Natural killer cell (primary cell): ENCODE measurements around the gene TYW3. TPM values are rescaled to one million over a fixed set of nuclear protein-coding genes. Genes with fewer than 3 reads are reported as not detected.

Experiments used
- ATAC-seq, 3 donors: fragments of 150-1000 bp in 2 of 3; fragments of 200-7000 bp in 1 of 3; cut with Tn5 transposase; 1 replicate in 1 of 3; 2 replicates in 2 of 3; pipeline ENCODE4 v1.10.0; 2021; ENCODE audit warnings: mild to moderate bottlenecking in 2 of 3, moderate library complexity in 2 of 3
- DNase-seq, 2 donors: peaks; one replicate each; pipeline versions ENCODE4 v3.0.0 to v3.0.0-alpha.2; 2013 to 2021; ENCODE audit warnings: mixed read lengths in 1 of 2
- H3K27ac ChIP-seq: one replicate; pipeline ENCODE4 v1.5.1; 2013; ENCODE audit warnings: mild to moderate bottlenecking, low read length
- H3K27me3 ChIP-seq: one replicate; pipeline ENCODE4 v1.6.1; 2013; ENCODE audit warnings: low read length; ENCODE audit not compliant: control insufficient read depth, insufficient read depth
- H3K36me3 ChIP-seq: one replicate; pipeline ENCODE4 v1.6.1; 2013; ENCODE audit warnings: low read length; ENCODE audit not compliant: control insufficient read depth, insufficient read depth
- H3K4me1 ChIP-seq: one replicate; pipeline ENCODE4 v1.6.1; 2013; ENCODE audit warnings: low read length; ENCODE audit not compliant: control insufficient read depth, insufficient read depth
- H3K4me3 ChIP-seq: one replicate; pipeline ENCODE4 v1.5.1; 2013; ENCODE audit warnings: low read length
- H3K9me3 ChIP-seq: one replicate; pipeline ENCODE4 v1.6.1; 2013; ENCODE audit warnings: low read length; ENCODE audit not compliant: control insufficient read depth, insufficient read depth
- H3K27ac Mint-ChIP-seq, 2 donors: one replicate each; pipeline ENCODE4 v1.8.0; 2022; ENCODE audit warnings: mild to moderate bottlenecking in 2 of 2, mixed read lengths in 2 of 2, moderate library complexity in 1 of 2
- H3K27me3 Mint-ChIP-seq, 2 donors: one replicate each; pipeline ENCODE4 v1.8.0; 2022; ENCODE audit warnings: low read depth in 2 of 2, mixed read lengths in 2 of 2
- H3K36me3 Mint-ChIP-seq: one replicate; pipeline ENCODE4 v1.8.0; 2022; ENCODE audit warnings: mixed read lengths
- H3K4me1 Mint-ChIP-seq, 2 donors: one replicate each; pipeline ENCODE4 v1.8.0; 2022; ENCODE audit warnings: mixed read lengths in 2 of 2
- H3K4me3 Mint-ChIP-seq: one replicate; pipeline ENCODE4 v1.8.0; 2022; ENCODE audit warnings: mild to moderate bottlenecking, moderate library complexity, mixed read lengths
- H3K9me3 Mint-ChIP-seq, 2 donors: one replicate each; pipeline ENCODE4 v1.8.0; 2022; ENCODE audit warnings: mixed read lengths in 2 of 2
- WGBS: methylation state at CpG from one replicate; pipeline ENCODE4 v1.1.7; 2013; ENCODE audit warnings: missing lambda C conversion rate; ENCODE audit not compliant: insufficient coverage; 5-methylcytosine and 5-hydroxymethylcytosine counted together
- intact Hi-C: fragments of 100-400 bp; cut with micrococcal nuclease; formaldehyde crosslinking; loops from one replicate; pipeline ENCODE4 v1.14.2; 2022
- total RNA-seq, 4 donors: library from RNA; stranded (reverse); fragments of 120-200 nt in 1 of 4; gene quantifications; one replicate each; pipeline versions ENCODE4 v1.2.3 to v1.2.4, GENCODE V29; 2013 to 2022
- TF ChIP-seq, protein P1 (sequence below): fragments of 200-600 bp; IDR thresholded peaks from one replicate; pipeline ENCODE4 v1.8.0; 2022; ENCODE audit warnings: antibody characterized with exemption

TYW3 gene
- total RNA-seq, 3 donors from 2014 or later (not counting 1 experiment from before 2014, with no cell fraction given): 8.1 to 14.0 (median 8.3) TPM

DNA sequence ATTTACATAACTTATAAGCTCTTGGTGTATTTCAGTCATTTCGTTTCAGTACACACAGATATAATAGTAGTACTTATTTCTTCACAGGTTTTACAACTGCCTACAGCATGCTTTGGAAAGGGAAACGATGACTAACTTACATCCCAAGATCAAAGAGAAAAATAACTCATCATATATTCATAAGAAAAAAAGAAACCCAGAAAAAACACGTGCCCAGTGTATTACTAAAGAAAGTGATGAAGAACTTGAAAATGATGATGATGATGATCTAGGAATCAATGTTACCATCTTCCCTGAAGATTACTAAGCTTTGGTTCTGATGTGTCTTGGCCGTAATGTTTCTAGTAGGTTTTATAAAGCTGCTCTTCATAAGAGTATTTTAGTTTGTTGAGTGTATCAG is 30.9 kb downstream of the TYW3 start:
- no peak overlapping the region for H3K27ac ChIP-seq
- no peaks in the 10 kb centered on the region for H3K9me3 Mint-ChIP-seq
- H3K27ac Mint-ChIP-seq: no peak overlapping the region
- TF ChIP-seq, protein P1, sequence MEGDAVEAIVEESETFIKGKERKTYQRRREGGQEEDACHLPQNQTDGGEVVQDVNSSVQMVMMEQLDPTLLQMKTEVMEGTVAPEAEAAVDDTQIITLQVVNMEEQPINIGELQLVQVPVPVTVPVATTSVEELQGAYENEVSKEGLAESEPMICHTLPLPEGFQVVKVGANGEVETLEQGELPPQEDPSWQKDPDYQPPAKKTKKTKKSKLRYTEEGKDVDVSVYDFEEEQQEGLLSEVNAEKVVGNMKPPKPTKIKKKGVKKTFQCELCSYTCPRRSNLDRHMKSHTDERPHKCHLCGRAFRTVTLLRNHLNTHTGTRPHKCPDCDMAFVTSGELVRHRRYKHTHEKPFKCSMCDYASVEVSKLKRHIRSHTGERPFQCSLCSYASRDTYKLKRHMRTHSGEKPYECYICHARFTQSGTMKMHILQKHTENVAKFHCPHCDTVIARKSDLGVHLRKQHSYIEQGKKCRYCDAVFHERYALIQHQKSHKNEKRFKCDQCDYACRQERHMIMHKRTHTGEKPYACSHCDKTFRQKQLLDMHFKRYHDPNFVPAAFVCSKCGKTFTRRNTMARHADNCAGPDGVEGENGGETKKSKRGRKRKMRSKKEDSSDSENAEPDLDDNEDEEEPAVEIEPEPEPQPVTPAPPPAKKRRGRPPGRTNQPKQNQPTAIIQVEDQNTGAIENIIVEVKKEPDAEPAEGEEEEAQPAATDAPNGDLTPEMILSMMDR: no peak
- H3K36me3 Mint-ChIP-seq: peaks cover 10% of the 10 kb centered on the region
- H3K9me3 ChIP-seq: no peaks in the 10 kb centered on the region
- H3K36me3 ChIP-seq: peaks cover 22% of the 10 kb centered on the region
- no peaks in the 10 kb centered on the region for H3K27me3 Mint-ChIP-seq
- intact Hi-C loops: no loop called here
- H3K4me1 ChIP-seq: no peaks in the 10 kb centered on the region
- 60% methylated on average over 2 of the region's 4 CpGs for WGBS
- no peaks in the 10 kb centered on the region for H3K27me3 ChIP-seq
- no peak overlapping the region for H3K4me3 Mint-ChIP-seq
- H3K4me1 Mint-ChIP-seq: peaks cover 0 to 6% of the 10 kb centered on the region in 2 donors
- no peak overlapping the region for H3K4me3 ChIP-seq
- ATAC-seq: no peak
- no peak for DNase-seq

DNA sequence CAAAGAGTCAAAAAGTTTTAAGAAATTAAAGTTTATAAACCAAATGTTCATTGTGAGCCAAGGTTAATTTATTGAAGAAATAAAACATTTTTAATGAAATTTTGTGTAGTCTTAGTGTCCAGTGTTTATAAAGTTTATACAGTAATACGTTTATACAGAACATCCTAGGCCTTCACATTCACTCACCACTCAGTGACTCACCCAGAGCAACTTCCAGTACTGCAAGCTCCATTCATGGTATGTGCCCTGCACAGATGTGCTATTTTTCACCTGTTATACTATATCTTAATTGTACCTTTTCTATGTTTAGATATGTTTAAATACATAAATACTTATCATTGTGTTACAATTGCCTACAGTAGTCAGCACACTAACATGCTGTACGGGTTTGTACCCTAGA is 33.6 kb downstream of the TYW3 start:
- intact Hi-C loops: no loop called here
- Mint-ChIP-seq H3K4me1 (no peaks in the 10 kb centered on the region), H3K4me3 (no peak overlapping the region), H3K27ac (no peak overlapping the region), H3K27me3 (peaks cover 0 to 4% of the 10 kb centered on the region in 2 donors), H3K9me3 (no peaks in the 10 kb centered on the region), H3K36me3 (peaks cover 5% of the 10 kb centered on the region)
- Histone ChIP-seq H3K36me3 (peaks cover 15% of the 10 kb centered on the region), H3K4me1 (no peaks in the 10 kb centered on the region), H3K9me3 (no peaks in the 10 kb centered on the region), H3K27ac (no peak overlapping the region), H3K27me3 (no peaks in the 10 kb centered on the region), H3K4me3 (no peak overlapping the region)
- TF ChIP-seq, protein P1: no peak
- DNase-seq (no peak), ATAC-seq (no peak)
- WGBS: 92% methylated on average over 2 of the region's 2 CpGs

DNA sequence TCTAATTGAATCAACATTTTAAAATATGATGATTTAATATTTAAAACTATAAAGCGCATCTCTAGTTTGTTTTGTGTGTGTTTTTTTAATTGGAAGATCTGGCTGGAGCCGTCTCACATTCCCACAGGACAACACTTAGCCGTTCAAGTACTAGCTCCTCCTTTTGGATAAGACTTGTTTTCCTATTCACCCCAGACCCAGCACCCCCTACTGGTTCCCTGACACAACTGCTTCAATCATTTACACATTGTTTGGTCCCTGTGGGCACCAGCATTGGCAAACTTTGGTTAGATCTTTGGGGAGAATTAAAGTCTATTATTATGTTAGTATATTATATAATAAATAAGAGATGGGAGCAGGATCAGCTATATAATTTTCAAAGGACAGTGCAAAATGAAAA is 34.5 kb downstream of the TYW3 start:
- H3K9me3 ChIP-seq: no peaks in the 10 kb centered on the region
- DNase-seq (no peak), ATAC-seq (no peak)
- H3K4me1 ChIP-seq: no peaks in the 10 kb centered on the region
- TF ChIP-seq, protein P1: no peak
- H3K4me3 ChIP-seq: no peak overlapping the region
- peaks cover 12% of the 10 kb centered on the region for H3K36me3 ChIP-seq
- no peak overlapping the region for H3K27ac ChIP-seq
- intact Hi-C loops: no loop called here
- peaks cover 0 to 4% of the 10 kb centered on the region in 2 donors for H3K27me3 Mint-ChIP-seq
- H3K4me1 Mint-ChIP-seq: no peaks in the 10 kb centered on the region
- no peaks in the 10 kb centered on the region for H3K9me3 Mint-ChIP-seq
- H3K36me3 Mint-ChIP-seq: peaks cover 3% of the 10 kb centered on the region
- no peak overlapping the region for H3K27ac Mint-ChIP-seq
- 100% methylated on average over 2 of the region's 3 CpGs for WGBS
- no peak overlapping the region for H3K4me3 Mint-ChIP-seq
- no peaks in the 10 kb centered on the region for H3K27me3 ChIP-seq

DNA sequence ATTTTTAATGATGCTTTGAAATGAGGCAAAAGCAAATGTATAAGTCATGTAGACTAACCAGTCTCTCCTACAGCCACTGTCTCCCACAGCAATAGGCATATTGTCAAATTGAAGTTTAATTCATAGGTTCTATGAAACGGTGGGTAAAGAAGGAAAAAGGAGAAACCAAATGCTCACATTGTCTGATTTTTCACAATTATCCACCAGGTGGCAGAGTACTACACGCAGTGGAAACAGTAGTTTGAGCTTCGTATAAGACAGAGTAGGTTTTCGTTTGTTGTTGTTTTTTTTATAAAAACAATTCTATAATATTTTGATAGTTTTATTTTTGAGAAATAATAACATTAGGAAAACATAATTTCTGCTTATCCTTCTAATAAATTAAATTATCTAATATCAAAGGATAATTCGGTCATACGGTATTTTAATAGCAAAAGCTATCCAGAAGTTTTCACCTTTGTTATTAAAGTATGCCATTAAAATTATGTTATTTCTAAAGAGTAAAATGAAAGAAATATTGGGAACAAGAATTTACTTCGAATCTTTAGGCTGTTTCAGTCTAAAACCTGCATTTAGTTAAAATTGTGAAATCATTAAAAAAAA is 39.1 kb downstream of the TYW3 start:
- no peak overlapping the region for H3K27ac Mint-ChIP-seq
- ATAC-seq (peak in 2 of 3 donors; percentile 54 to 63), DNase-seq (peak in 1 of 2 donors; percentile 49)
- no peaks in the 10 kb centered on the region for H3K9me3 ChIP-seq
- H3K36me3 ChIP-seq: no peaks in the 10 kb centered on the region
- H3K27me3 Mint-ChIP-seq: peaks cover 4 to 6% of the 10 kb centered on the region in 2 donors
- H3K4me1 Mint-ChIP-seq: no peaks in the 10 kb centered on the region
- no peak overlapping the region for H3K4me3 Mint-ChIP-seq
- no peak overlapping the region for H3K4me3 ChIP-seq
- 0% methylated on average over 1 of the region's 7 CpGs for WGBS
- intact Hi-C loops: no loop called here
- no peaks in the 10 kb centered on the region for H3K36me3 Mint-ChIP-seq
- no peaks in the 10 kb centered on the region for H3K4me1 ChIP-seq
- no peaks in the 10 kb centered on the region for H3K27me3 ChIP-seq
- TF ChIP-seq, protein P1: peak; percentile 71
- no peak overlapping the region for H3K27ac ChIP-seq
- H3K9me3 Mint-ChIP-seq: no peaks in the 10 kb centered on the region
